Stomach smooth muscle (tissue), 2 donors: ENCODE results near the gene REXO4.
"Not testable (repeated sequence)": the region's sequence is repeated elsewhere in the genome, so short reads cannot be mapped to it uniquely, and the experiment has no call there.

Experiments
- H3K27ac ChIP-seq: one replicate; pipeline ENCODE4 v1.7.0; 2013; ENCODE audit warnings: mild to moderate bottlenecking, low read length, inconsistent platforms
- H3K27me3 ChIP-seq, 2 donors: one replicate each; pipeline ENCODE4 v1.7.0; 2013; ENCODE audit warnings: low read length in 2 of 2; ENCODE audit not compliant: insufficient read depth in 2 of 2, control insufficient read depth in 1 of 2
- H3K36me3 ChIP-seq, 2 donors: one replicate each; pipeline ENCODE4 v1.7.0; 2013; ENCODE audit warnings: low read length in 2 of 2; ENCODE audit not compliant: control insufficient read depth in 2 of 2, insufficient read depth in 2 of 2
- H3K4me1 ChIP-seq: one replicate; pipeline ENCODE4 v1.7.0; 2013; ENCODE audit warnings: low read length; ENCODE audit not compliant: control insufficient read depth, insufficient read depth
- H3K4me3 ChIP-seq, 2 donors: one replicate each; pipeline ENCODE4 v1.7.0; 2013; ENCODE audit warnings: low read length in 2 of 2
- H3K9ac ChIP-seq, 2 donors: one replicate each; pipeline ENCODE4 v1.7.0; 2013; ENCODE audit warnings: low read length in 2 of 2, mild to moderate bottlenecking in 1 of 2
- H3K9me3 ChIP-seq, 2 donors: one replicate each; pipeline ENCODE4 v1.7.0; 2013; ENCODE audit warnings: low read length in 2 of 2; ENCODE audit not compliant: control insufficient read depth in 2 of 2
- donor health status: healthy.
- donor health status: Pancreatic carcinoma.

REXO4 gene

DNA sequence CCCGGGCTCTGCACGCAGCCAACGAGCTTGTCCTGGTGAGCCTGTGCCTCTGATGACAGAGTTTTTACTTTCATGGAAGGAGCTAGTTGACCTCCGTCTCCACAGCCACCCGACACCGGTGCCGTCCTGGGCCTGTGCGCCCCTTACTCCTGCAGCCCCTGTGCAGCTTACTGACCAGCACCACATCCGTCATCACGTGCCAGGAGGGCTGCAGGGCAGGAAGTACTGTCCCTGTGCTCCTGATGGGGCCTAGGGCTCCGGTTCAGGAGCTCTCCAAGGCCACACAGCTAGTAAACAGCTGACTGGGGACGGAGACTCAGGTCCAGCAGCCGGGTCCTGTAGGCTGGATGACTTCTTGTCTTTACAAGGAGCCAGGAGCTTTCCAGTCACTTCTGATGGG lies 31.5 kb downstream of the REXO4 start:
- Histone ChIP-seq H3K9me3 (no peaks in the 10 kb centered on the region), H3K4me3 (no peak overlapping the region), H3K4me1 (no peaks in the 10 kb centered on the region), H3K27ac (no peak overlapping the region), H3K27me3 (peaks cover 10 to 14% of the 10 kb centered on the region in 2 donors), H3K36me3 (no peaks in the 10 kb centered on the region), H3K9ac (no peak overlapping the region)

DNA sequence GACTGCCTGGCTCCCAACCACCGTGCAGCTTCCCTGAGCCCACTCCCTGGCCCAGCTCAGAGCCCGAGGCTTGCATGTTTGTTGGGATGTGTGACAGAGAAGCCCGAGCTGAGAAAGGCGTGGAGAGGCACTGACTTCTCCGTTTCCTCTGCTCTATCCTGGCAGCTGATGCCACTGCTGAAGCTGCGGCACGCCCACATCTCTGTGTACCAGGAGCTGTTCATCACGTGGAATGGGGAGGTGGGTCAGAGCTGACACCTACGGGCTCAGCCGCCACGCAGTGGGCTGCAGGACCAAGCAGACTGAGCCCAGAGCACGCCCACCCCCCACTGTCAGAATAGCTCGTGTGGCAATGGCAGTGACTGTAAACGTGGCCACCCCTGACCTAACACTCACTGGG lies 32.4 kb downstream of the REXO4 start:
- peaks cover 7 to 10% of the 10 kb centered on the region in 2 donors for H3K27me3 ChIP-seq
- no peaks in the 10 kb centered on the region for H3K9me3 ChIP-seq
- no peak overlapping the region for H3K4me3 ChIP-seq
- no peak overlapping the region for H3K27ac ChIP-seq
- H3K4me1 ChIP-seq = no peaks in the 10 kb centered on the region
- H3K9ac ChIP-seq = no peak overlapping the region
- H3K36me3 ChIP-seq = no peaks in the 10 kb centered on the region

DNA sequence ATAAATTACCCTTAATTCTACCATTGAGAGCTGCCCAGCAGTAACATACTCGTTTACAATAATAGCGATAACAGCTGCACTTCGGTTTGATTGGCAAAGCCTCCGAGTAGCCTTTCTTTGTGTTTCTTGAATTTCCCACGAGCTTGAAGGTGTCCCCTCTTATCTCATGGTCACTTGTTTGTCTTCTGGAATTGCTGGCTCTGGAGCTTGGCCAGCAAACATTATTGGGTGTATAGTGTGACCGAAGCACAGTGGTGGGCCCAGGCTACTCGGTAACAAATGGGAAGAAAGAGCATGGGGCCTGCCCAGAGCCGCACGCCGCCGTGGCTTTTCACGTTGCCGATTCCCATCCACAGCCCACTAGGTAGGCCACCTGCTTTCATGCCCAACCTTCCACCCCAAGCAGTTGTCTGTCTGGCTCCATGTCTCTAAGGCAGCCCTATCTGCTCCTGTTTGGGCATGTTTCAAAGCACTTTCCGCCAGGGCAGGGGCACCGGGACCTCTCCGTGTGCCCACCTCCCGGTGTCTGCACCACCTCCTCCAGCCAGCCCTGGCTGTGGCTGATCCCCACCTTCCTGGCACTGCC lies 33.0 kb downstream of the REXO4 start:
- no peak overlapping the region for H3K9ac ChIP-seq
- H3K36me3 ChIP-seq = no peaks in the 10 kb centered on the region
- H3K27me3 ChIP-seq = peaks cover 2 to 9% of the 10 kb centered on the region in 2 donors
- no peak overlapping the region for H3K27ac ChIP-seq
- no peaks in the 10 kb centered on the region for H3K4me1 ChIP-seq
- H3K4me3 ChIP-seq = no peak overlapping the region
- H3K9me3 ChIP-seq = no peaks in the 10 kb centered on the region

DNA sequence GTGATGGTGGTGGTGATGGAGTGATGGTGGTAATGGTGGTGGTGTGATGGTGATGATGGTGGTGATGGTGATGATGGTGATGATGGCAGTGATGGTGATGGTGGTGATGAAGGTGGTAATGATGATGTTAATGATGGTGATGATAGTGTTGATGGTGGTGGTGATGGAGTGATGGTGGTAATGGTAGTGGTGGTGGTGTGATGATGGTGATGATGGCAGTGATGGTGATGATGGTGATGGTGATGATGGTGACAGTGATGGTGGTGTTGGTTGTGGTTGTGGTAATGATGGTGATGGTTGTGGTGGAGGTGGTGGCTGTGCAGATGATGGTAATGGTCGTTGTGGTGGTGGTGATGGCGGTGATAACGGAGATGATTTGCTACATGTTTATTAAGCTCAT lies 34.4 kb downstream of the REXO4 start:
- H3K27me3 ChIP-seq = no peaks in the 10 kb centered on the region
- no peaks in the 10 kb centered on the region for H3K36me3 ChIP-seq
- H3K4me1 ChIP-seq = no peaks in the 10 kb centered on the region
- no peak overlapping the region for H3K9ac ChIP-seq
- H3K9me3 ChIP-seq = no peaks in the 10 kb centered on the region
- no peak overlapping the region for H3K27ac ChIP-seq
- no peak overlapping the region for H3K4me3 ChIP-seq

DNA sequence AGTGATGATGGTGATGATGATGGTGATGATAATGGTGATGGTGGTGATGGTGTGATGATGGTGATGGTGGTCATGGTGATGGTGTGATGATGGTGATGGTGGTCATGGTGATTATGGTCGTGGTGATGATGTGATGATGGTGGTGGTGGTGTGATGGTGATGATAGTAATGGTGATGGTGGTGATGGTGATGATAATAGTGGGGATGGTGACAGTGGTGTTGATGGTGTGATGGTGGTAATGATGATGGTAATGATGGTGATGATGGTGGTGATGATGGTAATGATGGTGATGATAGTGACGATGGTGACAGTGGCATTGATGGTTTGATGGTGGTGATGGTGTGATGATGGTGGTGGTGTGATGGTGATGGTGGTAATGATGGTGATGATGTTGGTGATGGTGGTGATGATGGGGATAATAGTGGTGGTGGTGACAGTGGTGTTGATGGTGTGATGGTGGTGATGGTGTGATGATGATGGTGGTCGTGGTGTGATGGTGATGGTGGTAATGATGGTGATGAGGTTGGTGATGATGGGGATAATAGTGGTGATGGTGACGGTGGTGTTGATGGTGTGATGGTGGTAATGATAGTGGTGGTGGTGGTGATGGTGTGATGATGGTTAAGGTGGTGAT lies 35.2 kb downstream of the REXO4 start:
- no peak overlapping the region for H3K4me3 ChIP-seq
- no peak overlapping the region for H3K9ac ChIP-seq
- H3K27ac ChIP-seq = no peak overlapping the region
- H3K9me3 ChIP-seq = peaks cover 0 to 4% of the 10 kb centered on the region in 2 donors
- no peaks in the 10 kb centered on the region for H3K36me3 ChIP-seq
- no peaks in the 10 kb centered on the region for H3K27me3 ChIP-seq
- no peaks in the 10 kb centered on the region for H3K4me1 ChIP-seq

DNA sequence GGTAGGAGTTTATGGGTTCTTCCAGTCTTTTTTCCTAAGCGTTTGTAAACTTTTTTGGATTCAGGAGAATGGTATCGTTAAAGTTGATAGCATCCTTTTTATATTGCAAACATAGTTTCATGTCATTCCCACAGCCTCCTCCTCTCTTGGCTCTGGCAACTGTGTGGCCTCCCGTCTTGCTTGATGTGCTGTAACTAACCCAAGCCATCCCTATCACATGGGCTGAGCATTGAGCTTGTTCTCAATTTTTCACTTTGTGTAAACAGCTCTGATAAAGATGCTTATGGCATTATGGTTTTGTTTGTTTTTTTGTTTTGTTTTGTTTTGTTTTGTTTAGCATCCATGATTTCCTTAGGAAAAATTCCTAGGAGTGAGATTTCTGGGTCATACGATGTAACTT lies 37.1 kb downstream of the REXO4 start:
- H3K27ac ChIP-seq = no peak overlapping the region
- no peaks in the 10 kb centered on the region for H3K27me3 ChIP-seq
- no peak overlapping the region for H3K9ac ChIP-seq

DNA sequence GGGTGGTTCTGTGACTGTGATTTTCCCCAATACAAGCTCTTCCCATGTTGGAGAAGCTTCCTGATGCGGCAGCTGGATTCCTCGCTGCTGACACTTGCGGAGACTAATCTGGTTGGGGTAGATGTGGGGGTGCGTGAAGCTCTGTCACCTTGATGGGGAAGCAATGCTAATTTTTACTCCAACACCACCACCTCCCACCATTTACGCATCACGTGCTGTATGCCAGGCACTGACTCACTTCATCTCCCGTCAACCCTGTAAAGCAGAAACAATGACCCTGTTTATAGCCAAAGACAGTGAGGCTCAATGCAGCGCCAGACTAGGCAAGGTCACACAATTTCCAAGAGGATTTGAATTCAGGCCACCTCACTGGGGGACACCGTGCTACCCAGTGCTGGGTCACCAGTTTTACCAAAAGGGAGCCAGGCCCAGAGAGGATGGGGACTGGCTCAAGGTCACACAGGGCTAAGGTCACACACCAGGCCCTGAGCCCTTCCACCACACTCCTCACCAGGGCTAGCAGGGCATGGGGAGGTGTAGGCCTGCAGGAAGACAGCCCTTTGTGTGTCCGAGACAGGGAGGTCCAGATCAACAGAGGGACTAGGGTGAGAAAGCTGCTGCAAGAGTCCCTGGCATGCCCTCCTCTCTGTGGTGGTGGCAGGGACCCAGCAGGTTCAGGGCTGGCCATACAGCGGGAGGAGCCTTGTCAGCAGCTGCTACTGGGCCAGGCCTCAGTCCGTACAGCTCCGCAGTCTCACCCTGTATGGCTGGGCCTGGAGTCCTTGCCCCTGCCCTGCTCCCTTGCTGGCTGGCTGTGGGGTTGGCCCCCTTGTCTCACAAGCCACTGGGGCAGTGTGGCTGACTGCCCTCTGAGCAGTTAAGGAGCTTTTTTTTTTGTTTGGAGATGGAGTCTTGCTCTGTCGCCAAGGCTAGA lies 38.4 kb downstream of the REXO4 start:
- Histone ChIP-seq H3K9me3 (peaks cover 0 to 4% of the 10 kb centered on the region in 2 donors), H3K4me3 (no peak overlapping the region), H3K4me1 (peaks cover 10% of the 10 kb centered on the region), H3K9ac (no peak overlapping the region), H3K27me3 (no peaks in the 10 kb centered on the region), H3K36me3 (no peaks in the 10 kb centered on the region), H3K27ac (no peak overlapping the region)

More for the DNA sequence above, 37.1 kb downstream of the REXO4 start:
- H3K4me3 ChIP-seq = no peak overlapping the region
- peaks cover 6% of the 10 kb centered on the region for H3K4me1 ChIP-seq
- H3K9me3 ChIP-seq = peaks cover 0 to 4% of the 10 kb centered on the region in 2 donors
- no peaks in the 10 kb centered on the region for H3K36me3 ChIP-seq

DNA sequence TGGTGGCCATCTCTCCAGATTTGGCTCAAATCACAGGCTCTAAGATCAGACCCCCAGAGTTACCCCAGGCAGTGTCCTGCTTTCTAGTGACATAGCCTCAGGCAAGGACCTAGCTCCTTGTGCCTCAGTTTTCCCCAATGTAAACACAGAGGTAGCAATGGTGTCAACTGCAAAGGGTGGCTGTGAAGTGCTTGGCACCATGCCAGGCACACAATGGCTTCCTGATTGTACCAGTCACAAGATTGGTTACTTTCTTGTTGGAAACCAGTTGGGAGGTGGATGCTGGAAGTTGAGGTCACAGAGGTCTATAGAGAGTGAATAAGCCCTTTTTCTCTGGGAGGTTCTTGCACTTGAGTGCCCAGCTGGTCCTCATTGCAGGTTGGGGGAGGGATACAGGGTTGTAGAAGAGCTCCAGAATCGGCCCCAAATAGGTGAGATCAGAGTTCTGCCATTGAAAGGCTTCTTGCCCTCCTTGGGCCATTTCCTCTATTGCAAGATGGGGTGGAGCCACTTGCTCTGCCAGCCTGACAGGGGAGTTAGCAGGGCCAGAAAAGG lies 39.3 kb downstream of the REXO4 start:
- Histone ChIP-seq H3K4me1 (peaks cover 15% of the 10 kb centered on the region), H3K9me3 (peaks cover 0 to 4% of the 10 kb centered on the region in 2 donors), H3K27me3 (no peaks in the 10 kb centered on the region), H3K4me3 (no peak overlapping the region), H3K27ac (no peak overlapping the region), H3K9ac (no peak overlapping the region), H3K36me3 (no peaks in the 10 kb centered on the region)

DNA sequence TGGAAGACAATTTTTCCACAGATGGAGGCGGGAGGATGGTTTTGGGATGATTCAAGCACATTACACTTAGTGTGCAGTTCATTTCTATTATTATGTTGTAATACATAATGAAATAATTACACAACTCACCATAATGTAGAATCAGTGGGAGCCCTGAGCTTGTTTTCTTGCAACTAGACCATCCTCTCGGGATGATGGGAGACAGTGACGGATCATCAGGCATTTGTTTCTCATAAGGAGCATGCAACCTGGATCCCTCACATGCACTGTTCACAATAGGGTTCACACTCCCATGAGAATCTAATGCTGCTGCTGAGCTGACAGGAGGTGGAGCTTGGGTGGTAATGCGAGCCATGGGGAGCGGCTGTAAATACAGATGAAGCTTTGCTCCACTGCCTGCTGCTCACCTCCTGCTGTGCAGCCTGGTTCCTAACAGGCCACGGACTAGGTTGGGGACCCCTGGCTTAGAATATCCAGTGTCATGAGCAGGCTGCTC lies 40.0 kb downstream of the REXO4 start:
- H3K4me3 ChIP-seq = no peak overlapping the region
- H3K9ac ChIP-seq = no peak overlapping the region
- no peaks in the 10 kb centered on the region for H3K27me3 ChIP-seq
- peaks cover 21% of the 10 kb centered on the region for H3K4me1 ChIP-seq
- H3K27ac ChIP-seq = no peak overlapping the region
- peaks cover under 1 to 3% of the 10 kb centered on the region in 2 donors for H3K36me3 ChIP-seq
- H3K9me3 ChIP-seq = peaks cover 0 to 4% of the 10 kb centered on the region in 2 donors

DNA sequence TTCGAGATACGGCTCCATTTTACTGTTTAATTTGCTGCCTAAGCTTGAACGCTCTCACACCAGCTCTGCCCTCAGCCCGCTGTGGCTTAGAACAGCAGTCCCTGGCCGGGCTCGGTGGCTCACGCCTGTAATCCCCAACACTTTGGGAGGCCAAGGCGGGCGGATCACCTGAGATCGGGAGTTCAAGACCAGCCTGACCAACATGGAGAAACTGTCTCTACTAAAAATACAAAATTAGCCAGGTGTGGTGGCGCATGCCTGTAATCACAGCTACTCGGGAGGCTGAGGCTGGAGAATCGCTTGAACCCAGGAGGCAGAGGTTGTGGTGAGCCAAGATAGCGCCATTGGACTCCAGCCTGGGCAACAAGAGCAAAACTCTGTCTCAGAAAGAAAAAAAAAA lies 40.5 kb downstream of the REXO4 start:
- not testable (repeated sequence) for H3K9ac ChIP-seq, H3K36me3 ChIP-seq, H3K27me3 ChIP-seq, H3K4me3 ChIP-seq, H3K27ac ChIP-seq, H3K9me3 ChIP-seq
- H3K4me1 ChIP-seq = peaks cover 25% of the 10 kb centered on the region
